Loucy (cell line): ENCODE results near the gene RPS29.

Source experiments
- CTCF ChIP-seq: fragments of 200-600 bp; sonication (generic); conservative IDR thresholded peaks from 2 replicates; pipeline ENCODE4 v1.5.1; 2014; ENCODE audit warnings: mild to moderate bottlenecking, antibody characterized with exemption, low read length
- EZH2phosphoT487 ChIP-seq: fragments of 200-600 bp; IDR thresholded peaks from 2 replicates; pipeline ENCODE4 v1.6.1; 2018; ENCODE audit warnings: antibody characterized with exemption, mild to moderate bottlenecking, moderate library complexity, borderline replicate concordance

GRCh38 chr14:49549881-49550280 lies 36.3 kb downstream of the RPS29 start:
- TF ChIP-seq CTCF (no peak), EZH2phosphoT487 (no peak)
